Measurements from ENCODE around the gene FNDC11. TPM values are rescaled to one million over a fixed set of nuclear protein-coding genes. Genes with fewer than 3 reads are reported as not detected.
"Not testable (repeated sequence)": the region's sequence is repeated elsewhere in the genome, so short reads cannot be mapped to it uniquely, and the experiment has no call there.

Gene FNDC11
- total RNA-seq, 2 donors from 2014 or later: 0.42 TPM; not detected in 1

DNA sequence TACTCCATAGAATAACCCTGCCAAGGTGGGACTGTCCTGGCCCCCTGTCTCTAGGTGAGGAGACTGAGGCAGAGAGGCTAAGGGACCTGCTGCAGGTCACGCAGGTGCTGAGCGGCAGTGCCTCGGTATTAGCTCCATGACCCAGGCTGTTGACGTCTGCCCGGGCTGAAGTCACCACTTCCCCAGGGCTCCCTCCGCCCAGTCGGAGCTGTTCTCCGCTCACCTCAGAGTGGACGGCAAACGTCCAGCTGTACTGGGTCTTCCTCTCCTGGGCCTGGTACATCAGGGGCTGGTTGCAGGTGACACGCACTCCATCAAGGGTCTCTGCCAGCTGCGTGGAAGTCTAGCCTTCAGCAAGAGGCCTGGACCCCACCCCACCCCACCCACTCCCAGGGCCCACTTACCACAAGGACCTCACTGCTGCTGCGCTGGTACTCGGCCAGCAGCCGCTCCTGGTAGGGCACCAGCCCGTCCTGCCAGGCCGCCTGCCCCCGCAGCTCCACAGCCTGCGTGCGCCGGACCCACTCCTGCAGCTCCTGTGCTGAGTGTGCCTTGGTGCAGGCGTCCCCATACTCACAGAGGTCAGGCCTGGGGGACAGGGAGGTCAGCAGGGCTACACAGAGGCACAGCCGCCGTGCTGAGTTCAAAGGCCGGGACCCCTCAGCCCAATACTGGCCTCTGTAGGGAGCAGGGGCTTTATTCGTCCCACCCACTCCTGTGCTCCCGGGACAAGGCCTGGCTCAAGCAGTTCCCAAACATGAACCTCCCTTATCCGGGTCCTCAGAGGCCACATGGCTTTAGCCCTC, 16.5 kb downstream of the FNDC11 start:
- no peak for DNase-seq

DNA sequence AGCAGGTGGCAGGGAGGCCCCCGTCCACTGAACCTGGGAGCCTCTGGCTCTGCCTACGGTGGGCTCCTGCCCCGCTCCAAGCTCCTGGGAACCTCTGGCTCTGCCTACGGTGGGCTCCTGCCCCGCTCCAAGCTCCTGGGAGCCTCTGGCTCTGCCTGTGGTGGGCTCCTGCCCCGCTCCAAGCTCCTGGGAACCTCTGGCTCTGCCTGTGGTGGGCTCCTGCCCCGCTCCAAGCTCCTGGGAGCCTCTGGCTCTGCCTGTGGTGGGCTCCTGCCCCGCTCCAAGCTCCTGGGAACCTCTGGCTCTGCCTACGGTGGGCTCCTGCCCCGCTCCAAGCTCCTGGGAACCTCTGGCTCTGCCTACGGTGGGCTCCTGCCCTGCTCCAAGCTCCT, 17.1 kb downstream of the FNDC11 start:
- DNase-seq; ATAC-seq; intact Hi-C loops (cut with DNase I, micrococcal nuclease): not testable (repeated sequence)

More for the DNA sequence above, 16.5 kb downstream of the FNDC11 start:
- intact Hi-C loops (cut with DNase I, micrococcal nuclease): no loop called here
- ATAC-seq: no peak

DNA sequence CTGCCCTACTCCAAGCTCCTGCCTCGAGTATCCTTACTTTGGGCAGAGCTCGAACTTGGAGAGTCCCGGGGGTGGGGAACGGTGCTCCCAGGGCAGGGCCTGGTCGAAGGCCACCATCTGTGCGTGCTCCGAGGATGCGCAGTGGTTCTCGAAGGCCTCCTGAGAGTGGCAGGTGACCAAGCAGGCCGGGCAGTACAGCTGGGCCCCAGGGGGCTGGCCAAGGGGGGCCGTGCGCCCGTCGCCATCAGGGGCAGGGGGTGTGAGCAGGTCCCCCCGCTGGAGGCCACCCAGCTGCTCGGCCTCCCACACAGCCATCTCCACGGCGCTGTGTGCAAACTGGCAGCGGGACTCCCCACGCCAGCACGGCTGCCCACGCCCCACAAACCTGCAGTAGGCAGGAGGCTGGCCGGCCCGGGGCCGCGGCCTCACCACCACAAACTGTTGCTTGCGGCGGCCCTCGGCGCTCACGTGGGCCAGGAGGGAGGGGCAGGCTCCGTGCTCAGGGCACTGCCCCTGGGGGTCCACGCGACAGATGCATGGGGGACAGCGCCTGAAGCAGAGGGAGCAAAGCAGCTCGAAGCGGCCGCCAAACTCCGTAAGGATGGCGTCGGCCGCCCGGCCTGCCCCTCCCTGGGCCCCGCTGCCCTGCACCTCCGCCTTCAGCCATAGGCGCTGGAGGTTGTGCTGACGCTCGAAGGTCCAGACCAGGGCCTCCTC, 18.3 kb downstream of the FNDC11 start:
- ATAC-seq (no peak), DNase-seq (no peak)
- intact Hi-C loops (cut with DNase I, micrococcal nuclease): no loop called here

DNA sequence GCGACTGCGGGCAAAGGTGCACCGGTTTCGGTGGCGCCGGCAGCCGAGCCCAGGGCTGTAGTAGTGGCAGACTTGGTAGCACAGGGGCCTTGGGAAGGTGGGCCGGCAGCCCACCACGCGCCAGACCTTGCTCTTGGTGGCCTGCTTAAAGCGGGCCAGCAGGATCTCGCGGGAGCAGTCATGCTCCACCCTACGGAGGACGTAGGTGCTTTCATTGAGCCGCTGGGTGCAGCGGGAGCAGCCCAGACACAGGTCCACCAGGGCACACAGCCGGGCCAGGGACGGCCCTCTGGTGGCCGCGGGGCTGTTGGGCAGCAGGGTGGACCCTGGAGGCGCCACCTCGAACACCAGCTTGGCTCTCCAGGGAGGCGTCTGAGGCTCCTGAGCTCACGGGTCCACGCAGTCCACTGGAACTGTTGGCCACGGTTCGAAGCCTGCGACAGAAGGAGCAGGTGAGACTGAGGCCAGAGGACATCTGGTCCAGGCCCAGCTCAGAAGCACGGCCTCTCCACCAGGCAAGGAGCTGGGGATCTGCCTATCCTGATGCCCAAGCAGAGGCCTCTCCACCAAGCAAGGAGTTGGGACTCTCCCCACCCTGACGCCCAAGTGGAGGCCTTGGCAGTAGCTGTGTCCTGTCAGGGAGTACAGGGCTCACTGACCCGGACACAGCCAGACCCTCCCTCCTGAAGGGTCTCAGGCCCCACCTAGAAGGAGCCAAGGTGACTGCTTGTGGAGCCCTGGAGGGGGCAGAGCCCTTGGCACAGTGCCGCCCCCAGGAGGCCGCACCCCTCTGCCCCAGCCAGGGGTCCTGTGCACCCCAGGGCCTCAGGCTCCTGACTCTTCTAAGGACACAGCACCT, 19.1 kb downstream of the FNDC11 start:
- peak; percentile 8 for ATAC-seq
- intact Hi-C loops (cut with DNase I, micrococcal nuclease): no loop called here

DNA sequence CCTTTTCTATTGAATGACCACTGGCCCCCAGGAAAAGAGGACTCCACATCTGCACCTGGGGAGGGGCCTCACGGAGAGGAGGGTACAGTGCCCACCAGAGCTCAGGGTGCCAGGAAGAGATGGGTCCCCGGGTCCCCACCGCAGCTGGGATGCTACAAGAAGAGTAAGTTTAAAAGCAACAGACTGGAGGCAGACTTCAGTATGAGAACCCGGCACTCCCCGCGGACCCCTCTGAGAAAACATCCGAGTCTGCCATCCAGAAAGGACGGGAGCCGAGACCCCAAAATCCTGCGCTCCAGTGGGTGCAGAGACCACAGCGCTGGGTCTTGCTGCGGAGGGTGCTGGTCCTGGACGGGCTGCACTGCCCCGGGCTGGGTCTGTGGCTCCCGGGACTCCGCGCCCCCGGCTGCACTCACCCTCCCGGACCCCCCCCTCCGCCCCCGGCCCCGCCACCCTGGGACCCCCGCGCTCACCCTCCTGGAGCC, 19.7 kb downstream of the FNDC11 start:
- peak; percentile 36 for ATAC-seq
- intact Hi-C loops (cut with DNase I, micrococcal nuclease): no loop called here
- peak in 1 of 2 donors; percentile 32 for DNase-seq

More for the DNA sequence above, 19.1 kb downstream of the FNDC11 start:
- no peak for DNase-seq

DNA sequence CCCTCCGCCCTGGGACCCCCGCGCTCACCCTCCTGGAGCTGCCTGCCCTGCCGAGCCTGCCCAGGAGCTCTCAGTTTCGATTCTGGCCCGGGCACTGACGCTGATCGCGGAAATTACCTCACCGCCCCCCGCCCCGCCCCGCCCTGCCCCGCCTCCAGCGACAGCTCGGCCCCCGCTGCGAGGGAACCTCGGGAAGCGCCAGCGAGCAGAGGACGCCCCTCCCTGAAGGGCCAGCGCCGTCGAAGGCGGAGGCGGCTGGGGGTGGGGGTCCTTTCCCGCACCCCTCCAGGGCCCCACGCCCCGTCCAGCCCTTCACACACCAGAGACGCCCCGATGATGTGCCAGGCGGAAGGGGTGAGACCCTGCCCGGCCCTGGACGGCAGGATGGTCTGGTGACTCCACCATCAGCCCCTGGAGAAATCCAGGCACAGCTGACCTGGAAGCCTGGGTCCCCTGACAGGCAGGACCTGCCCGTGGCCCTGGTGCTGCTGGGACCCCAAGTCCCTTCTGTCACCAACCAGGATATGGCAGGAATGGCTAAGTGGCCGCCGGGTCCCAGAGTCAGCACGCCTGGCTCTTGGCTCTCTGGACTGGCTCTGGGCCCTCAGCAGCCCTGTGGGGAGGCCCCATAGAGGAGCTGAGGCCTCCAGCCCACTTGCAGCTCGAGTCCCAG, 20.3 kb downstream of the FNDC11 start, which contains the start of gene HELZ2:
Gene HELZ2, minus strand, starts transcription at position 84 of the 673 bp plus-strand sequence. CDS start 1,854 bp downstream, outside the sequence.
- intact Hi-C loops (cut with DNase I, micrococcal nuclease): no loop called here
- DNase-seq (peak; percentile 84 to 85), ATAC-seq (peak; percentile 89)

DNA sequence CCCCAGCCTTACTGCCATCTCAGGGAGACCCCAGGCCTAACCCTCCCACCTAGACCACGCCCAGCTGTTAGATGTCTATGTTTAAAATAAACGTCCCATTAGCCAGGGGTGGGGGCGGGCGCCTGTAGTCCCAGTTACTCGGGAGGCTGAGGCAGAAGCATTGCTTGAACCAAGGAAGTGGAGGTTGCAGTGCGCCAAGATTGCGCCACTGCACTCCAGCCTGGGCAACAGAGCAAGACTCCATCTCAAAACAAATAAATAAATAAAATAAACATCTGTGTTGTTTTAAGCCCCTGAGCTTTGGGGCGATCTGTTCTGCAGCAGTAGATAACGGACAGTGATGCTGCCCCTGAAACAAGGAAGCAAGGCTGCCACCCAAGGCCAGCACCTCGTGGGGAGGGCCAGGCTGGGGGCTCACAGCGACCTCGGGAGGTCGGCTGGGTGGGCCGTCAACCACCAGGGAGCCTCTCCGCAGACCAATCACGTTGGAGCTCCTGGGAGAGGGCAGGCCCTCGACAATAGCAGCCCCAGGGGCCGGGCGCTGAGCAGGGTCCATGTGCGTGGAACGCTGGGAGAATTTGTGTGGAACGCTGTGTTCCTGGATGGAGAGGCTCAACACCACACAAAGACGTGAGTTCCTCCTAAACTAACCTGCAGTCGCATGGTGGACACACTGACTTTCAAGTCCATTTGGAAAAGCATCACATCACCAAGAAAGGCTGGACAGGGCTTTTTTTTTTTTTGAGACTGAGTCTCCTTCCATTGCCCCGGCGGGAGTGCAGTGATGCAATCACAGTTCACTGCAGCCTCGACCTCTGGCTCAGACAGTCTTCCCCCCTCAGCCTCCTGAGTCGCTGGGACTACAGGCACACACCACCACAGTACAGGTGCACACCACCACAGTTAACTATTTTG, 21.1 kb downstream of the FNDC11 start:
- intact Hi-C loops (cut with DNase I, micrococcal nuclease): no loop called here
- ATAC-seq: no peak
- DNase-seq: no peak

DNA sequence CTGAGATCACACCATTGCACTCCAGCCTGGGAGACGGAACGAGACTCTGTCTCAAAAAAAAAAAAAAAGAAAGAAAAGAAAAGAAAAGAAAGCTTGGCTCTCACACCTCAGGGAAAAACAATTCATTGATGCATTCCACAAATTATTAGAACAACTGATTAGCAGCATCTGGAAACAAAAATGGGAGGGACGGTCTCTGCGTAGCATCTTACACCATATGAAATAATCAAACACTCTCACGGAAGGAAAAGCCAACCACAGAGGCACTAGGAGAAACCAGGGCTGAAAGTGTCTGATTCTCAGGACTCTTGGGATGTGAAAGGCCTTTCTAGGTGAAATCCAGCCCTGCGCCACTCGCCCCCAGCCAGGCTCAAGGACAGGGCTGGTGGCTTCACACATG, 22.4 kb downstream of the FNDC11 start:
- intact Hi-C loops (cut with DNase I, micrococcal nuclease): no loop called here
- no peak for ATAC-seq
- no peak for DNase-seq

DNA sequence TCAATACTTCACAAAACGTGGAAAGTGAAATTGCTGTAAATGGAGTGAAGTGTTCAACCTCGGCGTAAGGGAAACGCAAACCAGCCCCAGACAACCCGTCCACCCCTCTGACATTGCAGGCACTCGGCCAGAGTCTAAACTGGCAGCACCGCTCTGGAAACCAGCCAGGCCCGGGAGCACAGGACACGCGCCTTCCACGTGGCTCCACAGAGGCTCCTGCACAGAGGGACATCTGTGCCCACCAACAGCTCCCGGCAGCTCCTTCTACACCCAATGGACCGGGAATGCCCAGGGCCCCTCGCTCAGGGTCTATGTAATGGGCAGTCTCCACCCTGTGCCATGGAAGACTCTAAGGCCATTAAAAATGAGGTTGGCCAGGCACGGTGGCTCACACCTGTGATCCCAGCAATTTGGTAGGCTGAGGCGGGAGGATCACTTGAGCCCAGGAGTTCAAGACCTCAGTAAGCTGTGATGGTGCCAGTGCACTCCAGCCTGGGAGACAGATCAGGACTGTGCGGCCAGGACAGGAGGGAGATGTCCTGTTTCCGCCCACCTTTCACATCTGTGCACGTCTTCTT, 23.4 kb downstream of the FNDC11 start:
- DNase-seq: peak in 1 of 2 donors; percentile 62
- intact Hi-C loops (cut with DNase I, micrococcal nuclease): no loop called here
- ATAC-seq: peak; percentile 10

DNA sequence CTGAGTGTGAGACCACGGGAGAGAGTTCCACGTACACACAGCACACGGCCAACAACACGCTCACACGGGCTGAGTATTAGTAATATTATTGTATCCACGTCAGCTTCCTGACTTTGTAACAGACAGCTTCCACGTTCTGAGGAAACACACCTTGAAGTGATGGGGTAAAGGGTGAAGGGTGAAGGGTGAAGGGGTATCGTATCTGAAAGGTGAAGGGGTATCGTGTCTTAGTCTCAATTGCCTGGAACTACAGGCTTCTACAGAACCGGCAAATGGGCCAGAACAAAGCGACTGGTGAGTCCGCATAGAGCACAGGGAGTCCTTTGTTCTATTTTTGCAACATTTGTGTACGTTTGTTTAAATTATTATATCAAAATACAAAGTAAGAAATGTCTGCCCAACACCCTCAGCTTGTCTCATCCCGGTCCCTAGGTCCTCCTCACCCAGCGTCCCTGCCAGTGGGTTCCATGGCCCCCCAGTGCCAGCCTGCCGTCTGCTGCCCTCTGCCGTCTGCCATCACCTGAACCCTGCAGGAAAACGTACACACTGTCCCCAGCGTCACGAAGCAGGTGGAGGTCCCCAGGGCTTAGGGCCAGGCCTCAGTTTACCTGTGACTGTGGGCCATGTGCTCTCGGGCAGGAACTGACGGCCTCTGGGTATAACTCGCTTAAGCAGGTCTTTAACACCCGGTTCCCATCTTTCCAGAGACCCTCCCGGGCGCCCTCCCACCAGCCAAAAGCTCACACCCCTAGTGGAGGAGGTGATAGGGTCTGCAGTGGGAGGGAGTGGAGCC, 24.5 kb downstream of the FNDC11 start:
- intact Hi-C loops (cut with DNase I, micrococcal nuclease): no loop called here
- ATAC-seq: peak; percentile 16
- DNase-seq: peak in 1 of 2 donors; percentile 46

DNA sequence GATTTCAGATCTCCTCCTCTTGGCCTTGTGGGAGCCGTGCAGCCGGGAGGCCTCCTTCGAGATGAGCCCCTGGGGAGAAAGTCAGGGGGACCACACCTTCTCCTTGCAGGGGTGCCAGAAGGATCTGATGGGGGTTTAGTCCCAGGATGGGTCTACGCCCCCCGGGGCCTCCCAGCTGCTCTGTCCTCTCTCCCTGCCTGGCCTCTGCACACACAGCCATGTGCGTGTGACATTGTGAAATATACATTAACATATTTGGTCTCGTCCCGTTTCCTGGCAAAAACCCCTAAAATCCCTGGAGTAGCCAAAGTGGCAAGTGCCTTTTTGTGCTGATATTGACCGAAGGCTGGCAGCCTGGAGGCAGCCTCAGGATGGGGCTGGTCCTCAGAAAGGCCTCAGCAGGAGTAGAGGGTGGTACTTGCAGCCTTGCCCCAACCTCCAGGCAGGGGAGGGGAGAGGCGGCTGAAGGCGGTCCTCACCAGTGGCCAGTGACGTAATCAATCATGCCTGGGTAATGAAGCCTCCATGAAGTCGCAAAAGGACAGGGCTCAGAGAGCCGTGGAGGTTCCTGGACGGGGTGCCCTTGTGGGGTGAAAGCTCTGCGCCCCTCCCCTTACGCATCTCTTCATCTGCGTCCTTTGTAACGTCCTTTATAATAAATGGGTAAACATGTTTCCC, 25.2 kb downstream of the FNDC11 start:
- no peak for ATAC-seq
- no peak for DNase-seq
- intact Hi-C loops (cut with DNase I, micrococcal nuclease): no loop called here

DNA sequence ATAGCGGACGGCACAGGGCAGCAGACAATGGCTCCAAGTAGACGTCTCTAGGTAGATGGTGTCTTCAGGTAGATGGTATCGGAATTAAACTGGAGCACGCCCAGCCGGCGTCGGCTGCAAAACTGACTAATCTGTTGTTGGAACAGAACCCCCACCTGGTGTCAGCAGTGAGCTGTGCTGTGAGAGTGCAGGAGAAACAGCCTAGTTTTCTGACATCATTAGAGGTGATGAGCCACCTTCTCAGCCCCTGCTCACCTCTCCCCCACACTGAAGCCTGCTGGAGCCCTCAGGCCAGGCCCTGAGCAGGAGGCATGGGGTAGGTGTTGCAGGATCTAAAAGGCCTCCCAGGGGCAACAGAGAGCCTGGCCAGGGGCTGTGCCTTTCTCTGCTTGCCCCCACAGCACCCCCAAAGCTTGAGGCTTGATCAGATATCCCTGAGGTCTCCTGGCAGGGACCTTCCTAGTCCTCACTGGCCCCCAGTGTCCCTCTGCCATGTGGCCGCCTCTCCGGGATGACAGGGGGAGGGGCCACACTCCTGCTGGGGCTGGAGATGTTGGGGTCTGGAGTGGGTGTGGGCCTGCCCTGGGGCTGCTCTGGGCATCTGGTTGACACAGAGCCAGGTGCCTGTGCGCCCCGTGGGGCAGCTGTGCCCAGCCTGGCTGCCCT, 27.0 kb downstream of the FNDC11 start:
- ATAC-seq: peak; percentile 62
- intact Hi-C loops (cut with DNase I, micrococcal nuclease): no loop called here

DNA sequence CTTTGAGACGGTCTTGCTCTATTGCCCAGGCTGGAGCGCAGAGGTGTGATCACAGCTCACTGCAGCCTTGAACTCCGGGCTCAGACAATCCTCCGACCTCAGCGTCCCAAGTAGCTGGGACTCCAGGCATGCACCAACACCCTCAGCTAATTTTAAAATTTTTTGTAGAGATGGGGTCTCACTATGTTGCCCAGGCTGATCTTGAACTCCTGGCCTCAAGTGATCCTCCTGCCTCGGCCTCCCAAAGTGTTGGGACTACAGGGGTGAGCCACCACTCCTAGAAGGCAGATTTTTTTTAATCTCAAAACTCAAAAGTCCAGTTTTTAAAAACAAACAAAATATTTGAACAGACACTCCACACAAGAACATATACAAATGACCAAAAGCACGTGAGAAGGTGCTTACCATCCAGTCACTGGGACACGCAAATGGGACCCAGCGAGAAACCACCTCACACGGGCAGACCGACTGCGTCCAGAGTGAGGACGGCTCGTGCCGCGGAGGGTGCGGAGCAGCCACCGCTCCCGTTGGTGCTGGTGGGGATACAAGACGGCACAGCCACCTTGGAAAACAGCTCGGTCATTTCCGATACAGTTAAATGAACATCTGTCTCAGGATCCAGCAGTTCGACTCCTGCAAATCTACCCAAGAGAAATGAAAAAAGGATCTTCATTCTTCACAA, 28.6 kb downstream of the FNDC11 start:
- DNase-seq: no peak
- no peak for ATAC-seq
- intact Hi-C loops (cut with DNase I, micrococcal nuclease): no loop called here

More for the DNA sequence above, 27.0 kb downstream of the FNDC11 start:
- peak in 1 of 2 donors; percentile 62 for DNase-seq

DNA sequence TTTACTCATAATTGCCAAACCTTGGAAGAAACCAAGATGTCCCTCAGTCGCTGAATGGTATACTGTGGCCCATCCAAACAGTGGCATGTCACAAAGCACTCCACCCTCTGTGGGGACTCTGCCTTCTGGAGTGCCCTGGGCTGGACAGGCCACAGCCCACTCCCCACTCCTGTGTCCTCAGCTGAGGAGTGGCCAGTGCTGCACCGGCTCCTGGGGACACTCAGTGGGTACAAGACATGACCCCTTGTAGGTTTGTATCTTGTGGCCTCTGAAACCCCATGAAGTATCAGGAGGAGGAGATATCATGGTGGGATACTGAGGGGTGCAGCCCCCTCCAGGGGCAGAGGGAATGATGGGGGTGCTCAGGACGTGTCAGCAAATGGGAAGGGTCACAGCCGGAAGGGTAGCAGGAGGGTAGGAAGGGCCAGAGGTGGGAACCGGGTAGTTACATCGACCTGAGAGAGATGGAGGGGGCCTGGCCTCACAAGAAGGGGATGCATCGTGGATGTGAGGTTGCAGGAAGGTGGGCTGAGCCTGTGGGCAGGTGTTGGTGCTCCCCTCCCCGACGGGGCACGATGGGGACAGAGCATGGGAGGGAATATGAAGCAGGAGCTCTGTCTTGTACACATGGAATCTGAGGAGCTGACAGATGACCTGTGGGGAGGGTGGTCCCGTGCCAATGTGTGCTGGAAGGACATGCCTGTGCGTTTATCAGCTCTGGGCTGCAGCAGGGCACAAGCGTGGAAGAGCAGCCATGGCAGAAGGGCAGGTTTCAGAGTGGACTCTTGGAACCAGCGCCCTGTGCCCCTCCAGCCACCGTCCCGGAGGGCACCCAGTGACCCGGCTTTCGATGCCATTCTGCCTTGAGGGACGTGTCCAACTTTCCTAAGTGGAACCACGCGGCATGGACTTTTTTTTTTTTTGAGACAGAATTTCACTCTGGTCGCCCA, 31.9 kb downstream of the FNDC11 start:
- intact Hi-C loops (cut with DNase I, micrococcal nuclease): no loop called here
- DNase-seq: no peak
- ATAC-seq: no peak

All from left colon (tissue), 2 donors.